ENCODE data around the gene KCNN2. TPM values are rescaled to one million over a fixed set of nuclear protein-coding genes. Genes with fewer than 3 reads are reported as not detected.

Gene KCNN2
- total and polyA plus RNA-seq, 2 of the 8 experiments (the other 6 are each of a cell fraction or from before 2014, with no cell fraction given): 13.1 to 18.6 TPM

GRCh38 chr5:114419067-114419388 lies 57.2 kb downstream of the KCNN2 start (continued):
- TF ChIP-seq CTBP2 (IDR thresholded peaks at IDR 0.05; ENCODE audit: borderline replicate concordance, insufficient read depth, insufficient read length, low read length) (no peak), SP1 (IDR thresholded peaks at IDR 0.05; ENCODE audit: low read depth, low read length) (no peak), ATF2 (IDR thresholded peaks at IDR 0.05; ENCODE audit: low read length) (no peak), SIX5 (IDR thresholded peaks at IDR 0.05; ENCODE audit: low read depth, low read length) (no peak), TBP (IDR thresholded peaks at IDR 0.05; ENCODE audit: low read depth, low read length) (no peak), CREB1 (IDR thresholded peaks at IDR 0.05) (no peak), POU5F1 (IDR thresholded peaks at IDR 0.05; ENCODE audit: low read depth, low read length) (no peak), ASH2L (IDR thresholded peaks at IDR 0.05; ENCODE audit: low read length) (no peak)
